GM19372 (cell line): ENCODE results near the gene CDR2L.
A peak's percentile ranks its signal among the peaks of the same experiment; 100 is the strongest.
"Not testable (repeated sequence)": the region's sequence is repeated elsewhere in the genome, so short reads cannot be mapped to it uniquely, and the experiment has no call there.

Experiments used
- ATAC-seq: cut with Tn5 transposase; IDR thresholded peaks from one replicate; pipeline ENCODE4 v1.9.1; 2021; ENCODE audit warnings: mild to moderate bottlenecking, low read depth, moderate library complexity; ENCODE audit not compliant: unreplicated experiment

CDR2L gene

DNA sequence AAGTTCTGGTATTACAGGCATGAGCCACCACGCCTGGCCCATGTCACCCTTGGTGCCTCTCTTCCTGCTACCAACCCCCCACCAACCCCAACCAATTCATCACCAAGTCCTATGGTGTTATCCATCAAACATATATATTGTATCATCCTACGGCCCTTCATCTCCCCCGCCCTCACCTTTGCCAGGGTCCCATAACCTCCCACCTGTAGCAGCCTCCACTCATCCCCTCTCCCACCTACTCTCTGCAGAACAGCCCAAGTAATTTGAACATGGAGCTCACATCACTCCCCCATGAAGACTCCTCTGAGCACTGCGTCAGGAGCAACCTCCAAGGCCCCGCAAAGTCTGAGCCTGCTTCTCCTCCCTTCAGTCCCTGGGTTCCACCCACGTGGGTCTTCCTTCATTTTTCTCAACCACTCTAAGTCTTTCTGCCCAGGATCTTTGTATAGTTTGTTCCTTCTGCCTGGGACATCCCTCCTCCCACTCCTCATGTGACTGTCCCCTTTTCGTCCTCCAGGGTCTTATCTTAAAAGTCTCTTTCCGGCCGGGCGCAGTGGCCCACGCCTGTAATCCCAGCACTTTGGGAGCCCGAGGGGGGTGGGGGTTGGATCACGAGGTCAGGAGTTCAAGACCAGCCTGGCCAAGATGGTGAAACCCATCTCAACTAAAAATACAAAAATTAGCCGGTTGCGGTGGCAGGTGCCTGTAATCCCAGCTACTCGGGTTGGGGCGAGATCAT is 7.9 kb upstream of the CDR2L start:
- ATAC-seq: no peak

DNA sequence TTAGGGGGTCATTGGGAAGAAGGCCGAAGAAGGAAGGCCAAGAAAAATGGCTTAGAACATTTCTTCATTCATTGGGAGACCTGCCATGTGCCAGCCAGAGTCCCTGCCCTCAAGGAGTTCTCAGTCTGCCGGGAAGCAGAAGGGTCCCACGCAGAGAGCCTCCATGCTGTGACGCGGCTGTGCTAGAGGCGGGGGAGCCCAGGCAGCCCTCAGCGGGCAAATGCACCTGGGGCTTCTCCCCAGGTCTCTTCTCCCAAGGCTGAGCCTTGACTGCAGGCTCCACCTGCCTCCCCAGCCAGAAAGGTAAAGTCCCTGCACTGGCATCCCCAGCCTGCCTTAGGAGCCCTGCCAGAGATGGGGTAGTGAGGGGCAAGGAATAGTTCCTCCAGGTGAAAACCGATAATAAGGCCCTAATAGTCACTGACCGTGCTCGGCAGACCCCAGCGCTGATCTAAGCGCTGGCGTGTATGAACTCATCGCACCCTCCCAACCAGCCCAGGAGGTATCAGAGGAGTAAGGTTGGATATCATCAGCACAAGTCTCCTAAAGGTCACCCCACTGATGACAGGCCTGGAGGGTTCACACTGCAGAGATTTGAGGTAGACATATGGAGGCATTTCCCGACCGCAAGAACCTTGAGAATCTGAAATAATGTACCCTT is 6.0 kb upstream of the CDR2L start:
- no peak for ATAC-seq

DNA sequence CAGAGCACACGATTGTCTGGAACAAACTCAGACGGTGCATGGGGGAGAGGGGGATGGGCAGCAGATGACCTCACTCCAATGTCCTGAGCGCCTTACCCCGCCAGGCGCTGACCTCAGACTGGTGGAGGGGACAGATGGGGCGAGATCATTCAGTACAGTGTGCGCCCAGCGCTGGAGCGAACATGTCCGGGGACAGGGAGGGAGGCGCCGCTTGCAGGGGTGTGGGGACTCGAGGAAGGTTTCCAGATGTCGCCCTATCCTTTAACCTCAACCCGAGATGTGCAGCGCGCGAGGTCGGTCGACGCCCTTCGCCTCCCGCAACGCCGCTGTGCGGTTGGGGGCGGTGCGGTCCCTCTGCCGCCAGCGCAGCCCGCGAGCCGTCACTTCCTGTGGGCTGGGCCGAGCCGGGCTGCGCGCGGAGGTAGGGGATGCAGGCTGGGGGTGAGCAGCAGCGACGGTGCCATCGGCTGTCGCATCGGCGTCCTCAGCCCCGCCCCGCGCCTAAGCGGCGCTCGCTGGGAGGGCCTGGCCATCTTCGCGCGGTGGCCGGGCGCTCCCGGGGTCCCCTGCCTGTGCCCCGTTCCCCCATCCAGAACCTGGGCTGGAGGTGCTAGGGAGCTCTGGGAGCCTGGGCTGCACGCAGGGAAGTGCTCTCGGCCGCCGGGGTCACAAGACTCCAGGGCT is 5.3 kb upstream of the CDR2L start:
- peak; percentile 53 for ATAC-seq

DNA sequence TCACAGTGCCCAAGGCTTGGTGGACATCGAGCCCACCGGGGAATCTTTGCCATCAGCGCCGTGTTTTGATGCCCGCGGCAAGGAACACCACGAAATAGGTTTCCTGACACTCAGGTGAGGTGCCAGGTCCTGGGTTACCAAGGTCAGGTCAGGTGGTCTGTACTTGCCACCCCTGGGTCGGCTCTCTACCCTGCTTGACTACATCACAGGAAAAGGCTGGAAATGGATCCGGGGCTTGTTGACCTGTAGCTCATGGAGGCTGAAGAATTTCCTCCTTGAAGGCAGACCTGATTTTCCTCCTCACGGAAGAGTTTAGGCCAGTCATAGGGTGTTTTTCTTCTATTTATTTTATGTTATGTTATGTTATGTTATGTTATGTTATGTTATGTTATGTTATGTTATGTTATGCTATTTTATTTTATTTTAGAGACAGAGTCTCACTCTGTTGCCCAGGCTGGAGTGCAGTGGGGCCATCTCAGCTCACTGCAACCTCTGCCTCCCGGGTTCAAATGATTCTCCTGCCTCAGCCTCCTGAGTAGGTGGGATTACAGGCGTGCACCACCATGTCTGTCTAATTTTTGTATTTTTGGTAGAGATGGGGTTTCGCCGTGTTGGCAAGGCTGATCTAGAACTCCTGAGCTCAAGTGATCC is 4.6 kb upstream of the CDR2L start:
- ATAC-seq: not testable (repeated sequence)

DNA sequence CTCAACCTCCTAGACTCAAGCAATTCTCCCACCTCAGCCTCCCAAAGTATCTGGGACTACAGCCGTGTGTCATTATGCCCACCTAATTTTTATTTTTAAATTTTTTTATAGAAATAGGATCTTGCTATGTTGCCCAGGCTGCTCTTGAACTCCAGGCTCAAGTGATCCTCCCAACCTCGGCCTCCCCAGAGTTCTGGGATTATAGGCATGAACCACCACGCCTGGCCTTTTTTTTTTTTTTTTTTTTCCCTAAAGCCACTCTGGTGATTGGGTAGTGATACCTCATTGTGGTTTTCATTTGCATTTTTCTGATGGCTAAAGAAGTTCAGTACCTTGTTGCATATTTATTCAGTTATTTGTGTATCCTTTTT is 1.2 kb upstream of the CDR2L start:
- ATAC-seq: no peak

DNA sequence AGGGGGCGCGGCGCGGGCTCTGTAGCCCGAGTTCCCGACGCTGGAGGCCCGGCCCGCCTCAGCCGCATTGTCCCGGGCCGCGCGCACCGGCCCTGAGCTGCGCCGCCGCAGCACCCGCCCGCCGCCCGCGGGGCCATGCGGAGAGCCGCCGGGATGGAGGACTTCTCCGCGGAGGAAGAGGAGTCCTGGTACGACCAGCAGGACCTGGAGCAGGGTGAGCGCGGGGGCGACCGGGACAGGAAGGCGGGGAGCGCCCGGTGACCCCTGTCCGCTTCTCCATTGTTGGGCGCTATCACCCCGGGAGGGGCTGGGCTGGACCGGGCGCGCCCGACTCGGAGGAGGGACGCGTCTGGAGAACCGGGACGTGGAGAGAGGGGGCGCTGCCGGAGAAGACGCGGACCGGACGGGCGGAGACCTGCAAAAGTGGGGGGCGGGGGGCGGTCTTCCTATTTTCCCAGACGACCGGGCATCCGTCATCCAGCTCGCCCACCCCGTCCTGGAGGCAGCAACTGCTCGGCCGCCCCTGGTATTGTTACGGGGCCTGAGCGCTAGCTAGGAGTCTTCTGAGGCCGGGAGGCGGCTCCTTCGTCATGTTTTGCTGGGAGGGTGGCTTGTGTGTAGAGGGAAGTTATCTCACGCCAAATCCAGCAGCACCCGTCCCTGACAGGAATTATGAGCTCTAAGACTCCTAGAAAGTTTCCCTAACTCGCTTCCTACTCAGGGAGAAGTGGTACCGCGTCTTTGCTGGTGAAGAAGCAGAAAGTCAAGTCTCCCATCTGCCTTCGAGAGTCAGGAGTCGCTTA is 678 bp downstream of the CDR2L start:
- peak; percentile 47 for ATAC-seq

DNA sequence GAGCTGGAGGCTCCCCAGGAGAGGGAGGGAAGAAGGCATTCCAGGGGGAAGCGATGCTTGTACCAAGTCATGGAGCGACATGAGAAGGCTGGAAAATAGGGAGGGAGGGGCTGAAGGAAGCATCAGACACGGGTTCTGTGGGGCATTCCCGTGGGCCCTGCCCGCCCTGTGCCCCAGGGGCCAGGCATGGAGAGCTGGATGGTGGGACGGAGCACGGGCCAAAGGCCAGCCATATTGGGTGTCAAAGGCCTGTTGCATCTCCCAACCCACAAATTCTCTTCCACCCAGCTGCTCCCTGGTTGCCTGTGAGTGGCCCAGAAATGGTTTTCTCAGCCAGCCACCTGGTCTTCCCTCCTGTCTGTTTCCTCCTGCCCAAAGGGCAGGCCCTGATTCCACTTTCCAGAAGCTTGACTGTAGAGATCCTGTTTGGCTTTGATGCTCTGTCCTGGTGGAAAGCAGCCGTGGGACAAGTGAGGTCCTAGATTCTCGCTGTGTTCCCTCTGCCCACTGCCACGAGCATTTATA is 3.2 kb downstream of the CDR2L start:
- no peak for ATAC-seq

DNA sequence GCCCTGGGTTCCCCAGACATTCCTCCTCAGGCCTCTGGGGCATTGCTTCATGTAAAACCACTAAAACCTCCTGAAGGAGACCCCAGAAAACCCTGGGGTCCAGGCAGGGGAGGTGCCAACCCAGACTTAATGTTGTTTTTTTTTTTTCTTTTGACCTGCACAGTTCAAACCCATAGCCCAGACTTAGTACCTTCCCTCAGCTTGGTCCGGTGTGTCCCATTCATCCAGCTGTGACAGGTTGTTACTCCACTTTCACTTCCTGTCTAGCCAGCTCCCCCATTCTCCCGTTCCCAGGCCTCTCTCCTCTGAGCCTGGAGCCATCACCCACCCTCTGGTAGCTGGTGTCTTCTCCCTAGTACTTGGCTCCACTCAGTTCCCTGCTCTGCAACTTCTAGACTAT is 4.8 kb downstream of the CDR2L start:
- no peak for ATAC-seq

DNA sequence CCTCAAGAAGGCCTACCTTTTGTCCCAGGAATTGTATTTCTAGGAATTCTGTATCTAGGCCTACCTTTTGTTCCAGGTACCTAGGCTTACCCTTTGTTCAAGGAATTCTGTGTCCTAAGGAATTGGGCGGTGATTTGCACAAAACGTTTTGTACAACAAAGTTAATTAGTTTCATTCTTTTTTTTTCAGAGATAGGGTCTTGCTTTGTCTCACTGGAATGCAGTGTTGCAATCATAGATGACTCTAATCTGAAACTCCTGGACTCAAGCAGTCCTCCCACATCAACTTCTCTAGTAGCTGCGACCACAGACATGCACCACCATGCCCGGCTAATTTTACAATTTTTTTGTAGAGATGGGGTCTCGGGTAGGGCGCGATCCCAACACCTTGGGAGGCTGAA is 7.0 kb downstream of the CDR2L start:
- ATAC-seq: no peak

DNA sequence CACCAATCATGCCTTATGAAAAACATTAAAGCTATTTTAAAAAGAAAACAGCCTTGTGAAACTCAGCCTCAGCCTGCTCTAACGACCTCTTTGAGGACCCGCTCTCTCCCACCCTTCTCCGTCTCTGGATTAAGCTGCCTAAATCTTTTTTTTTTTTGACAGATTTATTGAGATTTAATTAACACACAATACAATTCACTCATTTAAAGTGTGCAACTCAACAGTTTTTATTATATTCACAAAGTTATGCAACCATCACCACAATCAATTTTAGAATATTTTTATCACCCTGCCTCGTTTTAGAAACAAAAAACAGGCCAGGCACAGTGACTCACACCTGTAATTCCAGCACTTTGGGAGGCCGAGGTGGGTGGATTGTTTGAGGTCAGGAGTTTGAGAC is 8.4 kb downstream of the CDR2L start:
- no peak for ATAC-seq

DNA sequence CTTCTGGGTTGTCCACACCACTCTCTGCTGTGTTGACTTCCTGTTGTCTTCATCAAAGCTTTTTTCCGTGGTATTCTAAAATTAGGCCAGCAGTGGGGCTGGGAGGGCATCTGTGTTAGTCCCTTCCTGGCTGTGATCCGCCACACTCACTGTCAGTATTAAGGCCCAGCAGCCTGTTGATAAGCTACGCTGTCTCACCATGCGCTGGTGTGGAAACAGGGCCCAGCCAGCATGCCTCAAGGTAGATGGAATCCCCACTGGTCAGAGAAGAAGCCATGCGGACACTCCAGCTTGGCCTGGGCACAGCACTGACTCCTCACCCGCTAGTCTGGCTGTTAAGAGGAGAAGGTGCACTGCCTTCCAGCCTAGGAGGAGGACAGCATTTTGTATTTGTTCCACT is 11.4 kb downstream of the CDR2L start:
- ATAC-seq: no peak

DNA sequence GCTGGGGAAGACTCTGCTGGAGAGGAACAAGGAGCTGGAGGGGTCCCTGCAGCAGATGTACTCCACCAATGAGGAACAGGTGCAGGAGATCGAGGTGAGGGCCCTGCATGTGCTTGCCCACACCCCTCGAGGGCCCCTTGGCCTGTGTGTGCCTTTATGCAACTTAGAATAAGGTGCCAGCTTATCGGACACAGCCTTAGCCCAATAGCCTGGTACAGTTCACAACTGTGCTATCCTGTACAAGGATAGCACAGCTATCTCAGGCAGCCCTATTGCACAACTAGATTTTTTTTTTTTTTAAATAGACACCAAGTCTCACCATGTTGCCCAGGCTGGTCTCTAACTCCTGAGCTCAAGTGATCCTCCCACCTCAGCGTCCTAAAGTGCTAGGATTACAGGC is 12.1 kb downstream of the CDR2L start:
- no peak for ATAC-seq

DNA sequence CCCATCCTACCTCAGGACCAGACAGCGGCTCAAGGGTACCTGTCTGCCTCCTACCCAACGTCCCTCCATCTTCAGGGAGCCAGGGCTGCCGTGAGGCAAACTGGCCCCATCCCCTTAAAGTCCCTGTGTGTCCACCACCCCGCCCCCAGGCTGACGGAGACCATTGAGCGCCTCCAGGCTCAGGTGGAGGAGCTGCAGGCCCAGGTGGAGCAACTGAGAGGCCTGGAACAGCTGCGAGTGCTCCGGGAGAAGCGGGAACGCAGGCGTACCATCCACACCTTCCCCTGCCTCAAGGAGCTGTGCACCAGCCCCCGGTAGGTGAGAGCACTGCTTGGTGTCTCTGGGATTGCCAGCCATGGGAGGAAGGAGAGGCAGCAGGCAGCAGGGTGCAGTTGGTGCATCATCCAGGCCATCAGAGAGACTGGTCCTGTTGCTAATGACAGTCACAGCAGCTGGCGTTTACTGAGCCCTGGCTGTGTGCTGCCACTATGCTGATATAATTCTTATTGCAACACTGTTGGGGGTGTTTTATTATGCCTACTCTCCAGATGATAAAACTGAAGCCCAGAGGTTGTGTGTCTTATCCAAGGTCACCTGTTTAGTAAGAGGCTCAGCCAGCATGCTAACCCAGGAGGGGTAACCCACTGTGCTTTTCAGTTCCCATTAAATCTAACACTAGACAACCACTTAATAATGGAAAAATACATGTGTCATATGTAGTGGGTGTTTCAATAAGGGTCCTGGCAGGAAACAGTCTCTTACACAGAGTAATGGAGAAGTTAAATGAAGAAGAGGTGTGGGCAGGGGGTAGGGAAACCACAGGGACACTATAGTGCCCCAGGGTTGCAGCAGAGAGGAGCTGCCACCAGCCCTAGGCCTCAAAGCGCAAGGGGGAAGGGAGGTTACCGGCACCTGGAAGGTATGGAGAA is 14.7 kb downstream of the CDR2L start:
- no peak for ATAC-seq

DNA sequence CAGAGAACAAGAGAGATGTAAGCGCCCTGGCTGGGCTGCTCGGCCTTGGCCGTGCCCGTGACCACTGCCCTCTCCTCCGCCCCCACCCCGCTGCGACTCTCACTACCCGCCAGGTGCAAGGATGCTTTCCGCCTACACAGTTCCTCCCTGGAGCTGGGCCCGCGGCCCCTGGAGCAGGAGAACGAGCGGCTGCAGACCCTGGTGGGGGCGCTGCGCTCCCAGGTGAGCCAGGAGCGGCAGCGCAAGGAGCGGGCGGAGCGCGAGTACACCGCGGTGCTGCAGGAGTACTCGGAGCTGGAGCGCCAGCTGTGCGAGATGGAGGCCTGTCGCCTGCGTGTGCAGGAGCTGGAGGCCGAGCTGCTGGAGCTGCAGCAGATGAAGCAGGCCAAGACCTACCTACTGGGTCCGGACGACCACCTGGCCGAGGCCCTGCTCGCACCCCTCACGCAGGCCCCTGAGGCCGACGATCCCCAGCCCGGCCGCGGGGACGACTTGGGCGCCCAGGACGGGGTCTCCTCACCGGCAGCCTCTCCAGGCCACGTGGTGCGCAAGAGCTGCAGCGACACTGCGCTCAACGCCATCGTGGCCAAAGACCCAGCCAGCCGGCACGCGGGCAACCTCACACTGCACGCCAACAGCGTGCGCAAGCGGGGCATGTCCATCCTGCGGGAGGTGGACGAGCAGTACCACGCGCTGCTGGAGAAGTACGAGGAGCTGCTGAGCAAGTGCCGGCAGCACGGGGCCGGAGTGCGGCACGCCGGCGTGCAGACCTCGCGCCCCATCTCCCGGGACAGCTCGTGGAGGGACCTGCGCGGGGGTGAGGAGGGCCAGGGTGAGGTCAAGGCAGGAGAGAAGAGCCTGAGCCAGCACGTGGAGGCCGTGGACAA is 15.9 kb downstream of the CDR2L start:
- ATAC-seq: no peak

DNA sequence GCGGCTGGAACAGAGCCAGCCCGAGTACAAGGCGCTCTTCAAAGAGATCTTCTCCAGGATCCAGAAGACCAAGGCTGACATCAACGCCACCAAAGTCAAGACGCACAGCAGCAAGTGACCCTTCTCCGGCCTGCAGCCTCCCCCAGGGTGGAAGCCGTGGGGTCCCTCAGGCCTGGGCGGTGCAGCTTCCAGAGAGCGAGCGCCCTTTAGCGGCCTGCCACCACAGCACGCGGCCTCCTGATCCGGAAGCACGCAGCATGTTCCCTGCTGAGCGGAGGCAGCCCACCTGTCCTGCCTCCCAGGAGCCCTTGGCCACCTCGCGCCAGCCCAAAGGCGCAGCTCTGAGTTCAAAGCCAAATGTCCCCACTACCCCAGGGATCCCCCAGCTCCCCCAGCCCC is 16.5 kb downstream of the CDR2L start:
- ATAC-seq: no peak

DNA sequence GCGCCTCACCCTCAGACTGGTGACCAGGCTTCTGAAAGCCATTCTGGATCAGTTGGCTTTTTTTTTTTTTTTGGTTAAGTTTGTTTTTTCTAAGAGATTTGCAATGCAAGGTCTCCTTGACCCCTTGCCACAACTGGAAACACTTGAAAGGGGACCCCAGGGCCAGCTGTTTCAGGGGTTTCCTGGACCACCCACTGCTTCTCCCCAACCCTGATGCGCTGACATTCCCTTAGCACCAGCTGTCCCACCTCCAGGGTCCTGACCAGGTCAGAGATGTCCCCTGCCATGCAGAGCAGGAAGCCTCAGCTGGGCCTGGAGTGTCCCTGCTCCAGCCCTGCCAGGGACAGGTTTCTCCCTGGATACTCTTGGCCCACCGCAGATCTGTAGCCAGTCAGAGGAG is 16.9 kb downstream of the CDR2L start:
- ATAC-seq: no peak

DNA sequence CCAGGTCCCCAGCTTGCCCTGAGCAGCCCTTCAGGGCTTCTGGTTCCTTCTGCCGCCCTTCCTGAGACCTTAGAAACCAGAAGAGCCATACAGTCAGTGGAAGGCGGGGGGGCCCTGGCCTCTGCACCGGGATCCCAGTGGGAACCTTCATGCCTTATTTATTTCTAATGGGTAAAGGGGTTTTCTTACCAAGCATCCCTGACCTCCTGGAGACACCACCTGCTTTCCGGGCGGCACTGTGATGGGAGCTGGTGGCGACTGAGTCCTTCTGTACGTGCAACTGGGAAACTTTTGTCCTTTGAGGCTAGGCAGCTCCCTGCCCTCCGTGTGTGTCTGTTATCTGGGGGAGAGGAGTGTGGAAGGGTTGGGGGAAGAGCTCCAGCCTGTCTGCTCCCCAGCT is 17.9 kb downstream of the CDR2L start:
- no peak for ATAC-seq

DNA sequence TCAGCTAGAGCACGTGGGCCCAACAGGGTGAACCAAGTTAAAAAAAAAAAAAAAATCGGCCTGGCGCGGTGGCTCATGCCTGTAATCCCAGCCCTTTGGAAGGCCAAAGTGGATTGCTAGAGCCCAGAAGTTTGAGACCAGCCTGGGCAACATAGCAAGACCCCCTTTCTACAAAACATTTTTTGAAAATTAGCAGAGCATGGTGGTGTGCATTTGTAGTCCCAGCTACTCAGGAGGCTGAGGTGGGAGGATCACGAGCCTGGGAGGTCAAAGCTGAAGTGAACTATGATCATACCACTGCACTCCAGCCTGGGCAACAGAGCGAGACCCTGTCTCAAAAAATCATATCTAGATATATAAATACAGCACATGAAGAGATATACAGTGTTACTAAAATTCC is 18.7 kb downstream of the CDR2L start:
- not testable (repeated sequence) for ATAC-seq
